Stimulated activated CD8-positive, alpha-beta memory T cell treated with anti-CD3 and anti-CD28 coated beads, Interleukin-12 subunit alpha, Interleukin-12 subunit beta, amount 100 ng/mL, for 1 hour (primary cell): ENCODE results near the gene FOXL3.
"Not testable (repeated sequence)": the region's sequence is repeated elsewhere in the genome, so short reads cannot be mapped to it uniquely, and the experiment has no call there.

Source experiments
- DNase-seq: peaks from one replicate; pipeline ENCODE4 v3.0.0-alpha.2; 2020; ENCODE audit warnings: low read depth

The FOXL3 gene

DNA sequence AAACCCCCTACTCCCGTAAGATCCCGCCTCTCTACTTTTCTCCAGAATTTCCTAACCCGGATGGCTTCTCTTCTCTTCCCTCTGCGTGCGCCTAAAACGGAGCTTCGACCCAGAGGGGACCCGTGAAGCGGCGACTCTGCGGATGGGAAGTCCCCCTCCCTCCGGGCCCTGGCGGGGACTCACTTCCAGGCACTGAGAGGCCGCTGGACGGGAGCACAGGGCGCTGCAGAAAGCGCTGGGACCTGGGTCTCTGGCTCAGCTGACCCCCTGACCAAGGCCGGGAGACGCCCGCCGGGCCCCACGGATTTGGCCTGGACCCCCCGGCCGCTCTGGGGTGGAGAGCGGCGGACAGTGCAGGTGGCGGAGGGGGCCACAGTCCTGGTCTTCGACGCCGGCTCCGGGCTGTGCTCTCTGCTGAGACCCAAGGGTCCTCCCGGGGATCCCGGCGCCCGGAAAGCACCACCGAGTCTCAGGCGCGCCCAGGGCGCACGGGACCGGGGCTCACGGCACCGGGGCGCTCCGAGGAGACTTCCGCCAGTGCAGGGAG, 688 bp upstream of the FOXL3 start:
- DNase-seq = no peak

DNA sequence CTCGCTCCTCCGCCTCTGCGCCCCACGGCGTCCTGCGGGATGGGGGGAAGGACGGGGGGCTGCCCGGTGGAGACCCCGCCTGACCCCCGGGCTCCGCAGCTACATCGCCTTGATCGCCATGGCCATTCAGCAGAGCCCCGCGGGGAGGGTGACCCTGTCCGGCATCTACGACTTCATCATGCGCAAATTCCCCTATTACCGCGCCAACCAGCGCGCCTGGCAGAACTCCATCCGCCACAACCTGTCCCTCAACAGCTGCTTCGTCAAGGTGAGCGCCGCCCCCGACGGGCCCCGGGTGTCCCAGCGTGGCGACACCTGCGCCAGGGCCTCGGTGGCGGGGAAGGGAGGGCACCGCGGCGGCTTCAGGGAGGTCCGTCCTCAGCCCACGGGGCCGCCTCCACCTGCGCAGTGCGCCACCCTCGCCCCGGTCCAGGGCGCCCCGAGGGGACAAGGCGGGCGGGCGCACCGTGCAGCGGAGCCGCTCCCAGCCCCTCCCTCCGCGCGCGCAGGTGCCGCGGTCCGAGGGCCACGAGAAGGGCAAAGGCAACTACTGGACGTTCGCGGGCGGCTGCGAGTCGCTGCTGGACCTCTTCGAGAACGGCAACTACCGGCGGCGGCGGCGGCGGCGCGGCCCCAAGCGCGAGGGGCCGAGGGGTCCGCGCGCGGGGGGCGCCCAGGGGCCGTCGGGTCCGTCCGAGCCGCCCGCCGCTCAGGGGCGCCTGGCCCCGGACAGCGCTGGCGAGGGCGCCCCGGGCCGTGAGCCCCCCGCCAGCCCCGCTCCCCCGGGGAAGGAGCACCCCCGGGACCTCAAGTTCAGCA, 793 bp downstream of the FOXL3 start:
- DNase-seq = no peak

DNA sequence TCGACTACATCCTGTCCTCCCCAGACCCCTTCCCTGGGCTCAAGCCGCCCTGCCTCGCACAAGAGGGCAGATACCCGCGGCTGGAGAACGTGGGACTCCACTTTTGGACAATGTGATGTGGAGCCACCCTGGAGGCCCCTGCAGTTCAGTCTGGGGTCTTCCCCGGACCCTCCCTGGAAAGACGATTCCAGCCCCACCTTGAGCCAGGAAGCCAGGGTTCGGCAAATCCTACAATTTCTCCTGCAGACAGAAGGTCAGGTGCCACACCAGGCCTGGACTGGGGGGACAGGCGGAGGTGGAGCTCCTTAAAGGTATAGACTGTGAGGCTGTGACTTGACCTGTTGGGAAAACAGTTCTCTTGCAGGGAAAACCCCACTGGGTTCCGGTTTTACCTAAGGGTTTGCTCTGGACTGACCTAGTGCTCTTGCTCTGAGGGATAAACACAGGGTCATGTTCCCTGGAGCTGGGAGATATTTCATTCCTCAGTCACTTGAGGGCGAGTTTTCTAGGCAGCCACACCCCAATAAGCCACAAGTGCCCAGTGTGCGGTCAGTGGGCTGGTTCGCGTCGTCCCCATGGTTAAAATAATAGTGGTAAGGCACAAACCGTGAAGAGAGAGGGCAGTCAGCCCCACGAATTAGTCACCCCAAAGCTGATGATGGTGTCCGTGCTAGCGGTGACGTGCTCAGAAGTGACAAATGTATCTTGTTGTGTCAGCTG, 1.6 kb downstream of the FOXL3 start:
- DNase-seq = no peak

DNA sequence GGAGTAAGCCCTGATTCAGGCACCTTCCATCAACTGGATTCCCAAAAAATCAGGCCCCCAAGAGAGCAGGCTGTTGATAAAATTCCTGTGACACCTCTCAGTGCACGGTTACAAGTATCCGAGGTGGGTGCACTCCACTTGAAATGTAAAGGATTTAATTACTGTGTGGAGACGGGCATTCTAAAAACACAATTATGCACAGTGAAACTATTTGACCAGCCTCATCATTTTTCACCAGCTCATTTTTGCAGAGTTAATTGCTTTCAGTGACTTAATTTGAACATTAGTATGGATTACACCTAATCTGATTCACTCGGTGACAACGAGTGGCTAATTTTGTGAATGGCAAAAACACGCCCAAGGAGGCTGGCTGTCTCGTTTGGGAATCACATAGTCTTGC, 2.3 kb downstream of the FOXL3 start:
- no peak for DNase-seq

DNA sequence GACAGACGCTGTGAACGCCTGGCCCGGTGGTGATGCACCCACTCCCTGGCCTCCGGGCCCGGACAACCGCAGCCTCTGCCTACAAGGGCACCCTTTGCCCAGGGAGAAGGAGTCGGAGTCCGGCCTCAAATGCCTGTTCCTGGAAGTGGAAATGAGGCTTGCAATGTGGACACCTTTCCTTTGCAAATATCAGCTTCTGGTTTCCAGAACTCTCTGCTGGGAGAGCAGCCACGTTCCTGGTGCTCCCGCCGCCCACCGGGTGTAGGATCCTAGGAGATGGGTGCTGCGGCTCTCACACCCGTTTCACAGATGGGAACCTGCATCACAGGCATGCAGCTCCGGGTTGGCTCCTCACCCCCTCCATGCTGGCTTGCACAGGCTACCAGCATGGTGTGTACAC, 2.9 kb downstream of the FOXL3 start:
- DNase-seq = no peak

DNA sequence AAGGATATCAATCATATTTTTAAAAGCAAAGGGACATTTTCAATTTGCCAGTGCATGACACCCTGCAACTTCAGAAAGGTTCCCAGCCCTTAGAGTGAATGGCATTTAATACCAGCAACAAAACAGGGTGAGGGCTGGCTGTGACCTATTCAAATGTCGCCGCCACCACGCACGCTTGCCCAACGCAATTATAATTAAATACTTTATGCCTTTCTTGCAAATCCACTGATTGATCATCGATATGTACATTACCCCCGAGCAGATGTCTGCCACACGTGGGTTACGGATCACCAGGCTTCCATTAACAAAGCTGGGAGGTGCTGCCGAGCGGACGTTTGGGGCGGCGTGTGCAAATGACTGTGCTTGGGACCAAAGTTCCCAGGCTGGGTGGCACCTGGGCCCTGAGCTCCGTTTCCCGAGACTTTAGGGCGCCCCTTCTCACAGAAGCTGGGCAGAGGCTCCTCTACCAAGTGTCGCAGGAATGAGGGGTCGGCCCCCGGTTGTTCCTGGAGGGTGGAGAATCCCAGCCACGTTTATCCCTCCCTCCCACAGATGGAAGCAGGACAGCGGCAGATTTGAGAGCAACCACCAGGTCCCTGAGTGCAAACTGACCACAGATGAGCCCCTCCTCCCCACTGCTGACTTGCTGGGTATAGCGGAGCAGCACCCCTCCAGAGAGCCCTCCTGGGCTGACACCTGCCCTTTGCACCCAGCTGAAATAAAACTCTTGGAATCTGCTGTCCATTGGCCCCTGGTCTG, 3.9 kb downstream of the FOXL3 start:
- DNase-seq = no peak

DNA sequence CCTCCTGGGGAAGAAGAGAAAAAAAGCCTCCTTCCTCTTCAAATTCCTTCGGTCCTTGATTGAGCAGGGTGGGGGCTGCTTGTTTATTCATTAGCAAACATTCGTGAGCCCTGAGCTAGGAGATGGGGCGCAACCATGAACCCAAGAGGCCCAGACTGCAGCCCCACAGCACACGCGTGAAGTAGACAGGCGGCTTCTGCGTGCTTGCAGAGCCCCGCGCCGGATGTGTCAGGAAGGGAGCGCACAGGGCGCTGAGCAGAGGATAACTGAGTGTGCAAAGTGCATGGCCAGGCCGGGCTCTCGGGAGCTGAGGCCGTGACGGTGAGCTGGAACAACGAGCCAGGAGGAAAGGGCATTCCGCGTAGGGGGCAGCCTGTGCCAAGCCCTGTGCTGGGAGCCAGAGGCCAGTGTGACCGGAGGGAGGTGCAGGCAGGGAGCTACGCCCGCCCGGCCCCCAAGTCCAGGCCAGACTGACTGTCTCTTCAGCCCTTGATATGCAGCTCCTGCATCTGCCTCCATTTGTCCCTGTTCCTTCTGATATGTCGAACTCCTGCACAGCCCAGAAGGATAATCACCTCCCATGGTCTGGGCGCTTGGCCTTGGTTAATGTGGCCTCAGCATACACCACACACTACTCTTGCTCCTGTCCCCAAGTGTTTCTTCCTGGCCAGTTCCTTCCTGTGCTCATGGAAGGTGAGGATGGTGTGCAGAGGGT, 4.6 kb downstream of the FOXL3 start:
- no peak for DNase-seq

DNA sequence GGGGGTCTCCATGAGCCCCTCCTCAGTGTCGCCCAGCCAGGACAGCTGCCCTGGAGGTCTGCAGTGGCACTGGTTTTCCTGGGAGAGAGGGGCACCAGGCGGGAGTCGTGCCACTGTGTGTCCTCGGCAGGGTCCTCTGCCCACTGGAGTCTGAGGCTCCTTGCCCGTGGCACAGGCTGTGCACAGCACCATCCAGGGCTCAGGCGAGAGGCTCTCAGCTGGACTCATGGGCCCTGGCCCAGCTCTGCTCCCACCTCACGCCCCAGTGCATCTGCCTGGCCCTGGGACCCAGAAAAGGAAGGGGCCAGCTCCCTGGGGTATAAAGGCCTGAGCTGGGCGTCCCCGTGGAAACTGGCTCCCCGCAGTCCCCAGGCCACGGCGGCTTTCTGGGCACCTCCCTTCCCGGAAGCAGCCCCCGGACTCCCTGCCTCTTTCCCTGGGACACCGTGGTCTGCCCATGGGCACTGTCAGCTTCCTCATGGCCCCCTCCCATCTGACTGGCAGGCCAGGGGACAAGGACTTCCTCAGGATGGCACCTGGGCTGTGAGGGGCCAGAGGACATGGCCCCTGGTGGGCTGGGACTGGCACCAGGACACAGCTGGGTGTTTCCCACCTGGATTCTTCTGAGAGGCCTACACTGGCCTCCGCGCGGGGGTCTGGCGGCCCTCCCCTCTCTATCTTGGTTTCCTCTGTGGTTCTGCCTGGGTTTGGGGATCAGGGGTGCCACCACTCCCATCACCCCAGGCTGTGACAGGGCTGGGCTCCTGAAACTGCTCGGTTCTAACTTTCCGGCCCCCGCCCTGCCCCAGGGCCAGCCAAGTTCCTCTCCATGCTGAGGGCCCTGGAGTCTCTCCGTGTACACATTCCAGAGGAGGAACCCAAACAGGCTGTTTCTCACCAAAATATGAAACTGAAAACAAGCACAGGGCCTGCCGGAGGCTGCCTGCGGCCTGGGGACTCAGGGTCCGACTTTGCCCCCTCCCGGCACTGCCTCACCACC, 5.5 kb downstream of the FOXL3 start:
- no peak for DNase-seq

DNA sequence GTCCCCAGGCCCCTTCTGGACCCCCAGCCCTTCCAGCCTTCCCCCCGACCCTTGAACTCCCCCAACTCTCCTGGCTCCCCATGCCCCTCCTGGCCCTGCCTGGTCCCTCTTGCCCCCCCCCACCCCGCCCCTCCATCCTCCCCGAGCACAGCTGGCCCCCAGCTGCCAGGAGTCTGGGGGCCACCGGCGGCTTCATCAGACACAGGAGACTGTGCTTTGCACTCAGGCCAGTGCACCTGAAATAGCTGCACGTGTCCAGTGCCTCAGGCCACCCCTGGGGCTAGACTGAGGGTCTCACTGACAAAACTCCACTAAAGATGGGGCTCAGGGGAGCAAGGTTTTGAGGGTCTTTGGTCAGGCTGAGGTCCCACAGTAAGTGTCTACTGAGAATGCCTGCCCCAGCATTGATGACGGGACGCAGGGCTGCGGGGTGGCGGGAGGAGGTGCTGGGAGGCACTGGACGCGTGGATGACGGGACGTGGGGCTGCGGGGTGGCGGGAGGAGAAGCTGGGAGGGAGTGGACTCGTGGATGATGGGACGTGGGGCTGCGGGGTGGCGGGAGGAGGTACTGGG, 6.5 kb downstream of the FOXL3 start:
- no peak for DNase-seq

DNA sequence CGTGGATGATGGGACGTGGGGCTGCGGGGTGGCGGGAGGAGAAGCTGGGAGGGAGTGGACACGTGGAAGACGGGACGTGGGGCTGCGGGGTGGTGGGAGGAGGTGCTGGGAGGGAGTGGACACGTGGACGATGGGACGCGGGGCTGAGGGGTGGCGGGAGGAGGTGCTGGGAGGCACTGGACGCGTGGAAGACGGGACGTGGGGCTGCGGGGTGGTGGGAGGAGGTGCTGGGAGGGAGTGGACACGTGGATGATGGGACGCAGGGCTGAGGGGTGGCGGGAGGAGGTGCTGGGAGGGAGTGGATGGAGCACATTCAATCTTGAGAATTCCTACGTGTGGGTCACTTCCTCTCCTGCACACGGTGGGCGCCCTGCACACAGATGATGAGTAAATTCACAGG, 7.2 kb downstream of the FOXL3 start:
- DNase-seq = not testable (repeated sequence)

DNA sequence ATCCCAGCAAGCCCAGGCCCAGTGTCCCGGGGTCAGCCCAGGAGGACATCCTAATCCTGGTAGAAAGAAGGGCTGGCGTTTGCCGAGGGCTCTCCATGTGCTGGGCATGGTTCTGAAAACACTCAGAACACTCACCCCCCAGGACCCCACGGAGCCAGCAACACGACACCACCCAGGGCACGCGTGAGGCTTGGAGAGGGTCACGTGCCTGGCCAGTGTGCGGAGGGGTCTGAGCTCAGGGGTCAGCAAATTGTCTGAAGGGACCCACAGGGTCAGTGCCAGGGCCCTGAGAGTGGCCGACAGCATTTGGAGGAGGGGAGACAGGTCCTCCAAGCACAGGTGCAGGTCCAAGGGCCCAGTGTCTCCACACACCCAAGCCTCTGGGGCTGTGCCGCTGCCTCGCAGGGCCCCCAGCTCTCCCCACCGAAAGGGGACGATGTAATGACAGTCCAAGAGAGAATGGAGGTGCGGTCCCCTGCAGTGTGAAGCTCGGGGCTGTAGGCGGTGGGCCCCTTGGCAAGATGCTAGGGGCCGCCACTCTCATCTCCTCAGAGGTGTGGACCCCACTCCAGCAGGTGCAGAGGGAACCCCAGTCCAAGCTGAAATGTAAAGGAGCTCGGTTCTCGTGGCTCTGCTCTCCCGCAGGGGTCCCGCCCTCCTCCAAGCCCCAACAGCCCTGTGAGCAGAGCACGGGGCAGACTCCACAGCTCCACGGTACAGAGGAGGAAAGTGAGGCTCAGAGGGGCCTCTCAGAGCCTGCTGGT, 7.8 kb downstream of the FOXL3 start:
- no peak for DNase-seq

DNA sequence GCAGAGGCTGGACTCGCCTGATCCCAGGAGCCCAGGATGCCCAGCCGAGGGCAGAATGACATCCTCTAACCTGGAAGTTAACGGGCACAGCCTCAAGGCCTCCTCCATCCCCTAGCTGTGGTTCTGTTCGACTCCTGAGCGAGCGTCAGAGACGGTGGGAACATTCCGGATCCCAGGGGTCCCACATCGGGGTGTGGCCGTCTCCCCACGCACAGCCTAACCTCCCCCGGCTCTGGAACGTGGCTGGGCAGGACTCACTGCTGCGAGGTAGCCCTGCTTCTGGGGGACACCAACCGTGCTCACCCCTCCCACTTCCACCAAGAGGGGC, 8.4 kb downstream of the FOXL3 start:
- DNase-seq = no peak

DNA sequence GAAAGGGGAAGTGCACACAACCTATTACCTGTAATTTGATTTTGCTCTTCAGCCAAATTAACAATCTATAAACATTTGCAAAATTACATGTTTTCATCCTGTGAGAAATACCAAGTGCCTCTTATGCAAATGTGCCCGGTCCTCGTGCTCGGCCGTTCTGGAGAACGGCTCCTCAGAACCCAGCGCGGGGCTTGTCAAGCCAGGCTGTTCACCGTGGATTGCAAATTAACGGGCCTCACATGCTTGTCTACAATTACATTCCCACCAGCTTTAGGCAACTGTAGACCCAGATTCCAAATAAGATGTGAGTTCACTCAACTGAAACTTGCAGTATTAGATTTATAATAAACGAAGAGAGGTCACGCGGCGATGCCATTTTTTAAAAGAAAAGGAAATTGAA, 8.8 kb downstream of the FOXL3 start:
- no peak for DNase-seq

DNA sequence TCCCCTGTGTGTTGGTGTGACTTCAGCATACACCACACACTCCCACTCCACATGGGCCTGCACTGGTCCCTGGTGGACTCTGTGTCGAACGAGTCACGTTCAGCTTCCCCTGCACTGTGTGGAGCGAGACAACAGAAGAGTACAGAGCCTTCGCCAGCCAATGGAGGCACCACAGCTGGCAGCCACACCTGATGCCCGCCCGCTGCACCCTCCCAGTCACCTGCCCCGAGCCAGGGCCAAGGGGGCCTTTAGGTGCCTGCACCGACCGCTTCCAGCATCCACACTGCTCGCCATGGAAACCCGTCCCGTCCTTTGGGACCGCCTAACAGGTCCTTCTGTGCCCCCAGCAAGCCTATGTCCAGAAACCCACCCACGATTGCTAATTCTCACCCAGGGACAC, 9.2 kb downstream of the FOXL3 start:
- no peak for DNase-seq

DNA sequence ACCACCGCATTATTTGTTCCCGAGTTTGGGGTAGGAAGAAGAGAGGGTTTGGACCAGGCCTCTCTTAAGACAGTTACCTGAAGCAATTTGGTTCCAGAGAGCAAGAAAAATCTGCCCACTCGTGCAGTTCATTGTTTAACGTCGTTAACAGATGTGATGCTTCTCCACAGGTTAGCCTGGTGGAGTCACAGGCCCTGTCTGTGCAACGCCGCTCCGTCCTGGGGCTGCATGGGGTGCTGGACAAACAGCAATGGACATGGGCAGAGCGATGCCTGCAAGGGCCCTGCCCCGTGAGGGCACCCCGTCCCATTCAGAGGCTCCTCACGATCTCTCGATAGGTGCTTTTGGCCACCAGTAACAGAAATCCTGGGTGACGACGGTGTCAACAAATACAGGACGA, 9.7 kb downstream of the FOXL3 start:
- DNase-seq = no peak

DNA sequence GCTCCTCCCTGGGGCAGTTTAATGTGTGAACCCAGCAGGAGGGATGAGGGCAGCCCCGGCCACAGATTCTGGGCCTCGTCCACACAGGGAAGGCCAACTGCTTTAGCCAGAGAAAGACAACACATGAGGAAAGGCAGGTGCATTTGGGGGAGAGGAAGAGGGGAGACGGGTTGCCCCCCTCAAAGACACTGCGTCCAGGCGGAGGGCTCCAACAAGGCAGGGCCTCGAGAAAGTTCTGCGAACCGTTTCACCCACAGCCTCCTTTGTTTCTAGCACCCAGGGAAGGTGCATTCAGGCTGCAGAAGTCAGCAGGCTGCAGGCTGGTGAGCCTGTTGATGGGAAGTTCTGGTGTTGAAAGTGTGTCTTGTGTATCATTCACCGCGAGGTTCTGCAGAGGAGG, 10.1 kb downstream of the FOXL3 start:
- DNase-seq = no peak

DNA sequence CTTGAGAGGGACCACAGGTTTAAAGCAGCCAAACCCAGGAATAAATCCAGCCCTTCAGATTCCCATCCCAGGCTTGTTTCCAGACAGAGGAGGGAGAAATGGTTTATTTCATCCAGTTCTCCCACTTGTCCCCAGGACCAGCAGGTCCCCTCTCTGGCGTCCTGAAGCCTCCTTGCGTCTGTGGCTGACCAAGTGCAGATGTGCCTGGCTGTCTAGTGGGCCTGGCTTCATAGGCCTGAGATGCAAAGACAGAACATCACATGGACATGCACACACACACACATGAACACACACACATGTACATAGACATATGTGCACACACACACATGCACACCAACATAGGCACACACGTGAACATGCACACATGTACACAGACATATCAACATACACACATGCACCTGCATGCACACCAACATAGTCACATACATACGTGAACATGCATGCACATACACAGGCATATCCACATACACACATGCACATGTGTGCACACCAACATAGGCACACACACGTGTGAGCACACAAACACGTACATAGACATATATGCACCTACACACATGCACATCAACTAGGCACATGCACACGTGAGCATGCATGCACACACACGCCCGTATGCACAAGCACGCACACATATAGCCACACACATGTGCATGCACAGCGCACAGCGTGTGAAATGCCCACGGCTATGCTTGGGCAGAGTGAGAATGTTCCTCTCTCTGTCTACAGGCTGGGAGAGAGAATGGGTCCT, 10.7 kb downstream of the FOXL3 start:
- no peak for DNase-seq

DNA sequence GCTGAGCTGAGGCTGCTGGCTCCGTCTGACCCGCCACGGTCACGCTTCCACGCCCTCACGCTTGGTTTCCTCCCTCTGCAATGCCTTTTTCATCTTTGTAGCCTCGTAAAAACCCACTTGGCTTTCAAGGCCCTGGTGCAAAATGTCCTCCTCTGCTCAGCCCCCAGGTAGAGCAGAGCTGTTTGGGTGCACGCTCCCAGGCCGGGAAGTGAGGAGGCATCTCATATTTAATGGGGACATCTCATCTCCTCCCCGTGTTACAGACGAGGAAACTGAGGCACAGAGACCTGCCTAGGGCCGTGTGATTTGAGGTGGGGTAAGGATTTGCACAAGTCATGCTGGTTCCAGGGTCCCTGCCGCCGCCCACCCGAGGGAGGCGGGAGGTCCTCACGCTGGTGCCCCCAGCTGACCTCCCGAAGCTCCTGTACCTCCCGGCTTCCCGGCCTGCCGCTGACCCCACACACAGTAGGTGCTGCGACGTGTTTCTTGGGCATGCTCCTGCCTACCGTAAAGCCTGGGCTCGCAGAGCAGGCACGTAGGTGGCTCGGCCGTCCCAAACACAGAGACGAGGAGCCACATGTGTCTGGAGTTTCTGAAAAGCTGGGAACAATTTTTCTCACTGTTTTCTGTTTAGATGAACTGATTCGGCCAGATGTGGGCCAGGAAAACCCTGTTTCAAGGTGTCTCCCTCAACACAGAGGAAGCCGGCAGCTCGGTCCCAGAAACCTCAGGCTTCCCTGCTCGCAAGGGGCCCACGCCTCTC, 11.5 kb downstream of the FOXL3 start:
- DNase-seq = no peak
